ENCODE data around the gene ABCD3. TPM values are rescaled to one million over a fixed set of nuclear protein-coding genes. Genes with fewer than 3 reads are reported as not detected.

ABCD3 gene
- total RNA-seq, 4 donors from 2014 or later, result 21.1 to 48.4 (median 28.0) TPM

GRCh38 chr1:94501426-94501825 is 83.2 kb downstream of the ABCD3 start:
- no peak for TF ChIP-seq CTCF (IDR thresholded peaks at IDR 0.05; ENCODE audit: low read depth)

DNA sequence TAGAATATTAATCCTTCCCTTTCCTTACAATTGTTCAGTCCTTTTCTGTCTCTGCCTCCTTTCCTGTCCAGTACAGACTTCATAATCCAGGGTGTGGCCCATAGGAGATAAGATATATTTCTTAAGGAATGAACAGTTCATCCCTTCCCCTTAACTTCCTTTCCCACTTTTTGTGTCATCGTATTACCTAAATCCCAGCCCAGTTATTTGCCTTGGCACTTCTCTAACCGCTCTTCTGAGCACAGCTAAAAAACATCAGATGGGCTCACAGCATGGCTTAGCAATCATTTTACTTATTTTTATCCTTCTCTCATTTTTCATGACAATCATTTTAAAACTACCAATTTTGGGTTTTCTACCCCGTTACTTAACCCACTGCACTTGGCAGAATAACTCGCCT is 83.7 kb downstream of the ABCD3 start:
- TF ChIP-seq CTCF (IDR thresholded peaks at IDR 0.05; ENCODE audit: low read depth), result no peak

DNA sequence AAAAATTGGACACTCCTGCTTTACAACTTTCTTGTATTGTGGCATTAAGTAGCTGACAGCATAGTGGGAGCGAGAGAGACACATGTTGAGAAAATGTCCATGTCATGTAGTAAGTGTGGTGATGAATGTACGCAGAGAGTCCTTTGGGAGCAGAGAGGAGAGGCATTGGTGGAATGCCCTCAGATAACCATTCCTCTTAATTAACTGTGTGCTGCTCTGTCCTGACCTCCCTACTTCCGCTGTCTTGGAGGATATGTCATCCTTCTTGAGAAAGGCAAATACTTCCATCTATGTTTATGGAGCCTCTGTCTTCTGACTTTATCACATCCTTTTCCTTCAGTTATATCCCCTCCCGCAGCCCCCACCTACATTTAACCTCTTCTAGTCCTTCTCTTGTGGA is 85.0 kb downstream of the ABCD3 start:
- TF ChIP-seq CTCF (IDR thresholded peaks at IDR 0.05; ENCODE audit: low read depth), result no peak

DNA sequence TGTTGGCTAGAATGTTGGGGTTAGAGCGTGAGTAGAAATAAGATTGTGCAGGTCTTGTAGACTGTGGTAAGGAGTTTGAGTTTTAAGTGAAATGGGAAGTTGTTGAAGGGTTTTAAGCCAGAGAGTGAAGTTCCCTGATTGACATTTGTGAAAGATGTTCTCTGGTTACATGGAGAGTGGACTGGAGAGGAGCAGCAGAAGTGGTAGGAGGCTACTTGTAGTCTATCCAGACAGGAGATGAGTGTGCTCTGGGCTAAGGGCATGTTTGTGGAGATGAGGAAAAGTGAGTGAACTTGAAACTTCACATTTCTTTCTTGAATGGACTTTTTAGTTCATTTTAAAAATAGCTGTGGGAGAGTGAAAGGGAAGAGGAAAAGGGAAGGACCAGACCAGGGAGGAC is 86.4 kb downstream of the ABCD3 start:
- no peak for TF ChIP-seq CTCF (IDR thresholded peaks at IDR 0.05; ENCODE audit: low read depth)

DNA sequence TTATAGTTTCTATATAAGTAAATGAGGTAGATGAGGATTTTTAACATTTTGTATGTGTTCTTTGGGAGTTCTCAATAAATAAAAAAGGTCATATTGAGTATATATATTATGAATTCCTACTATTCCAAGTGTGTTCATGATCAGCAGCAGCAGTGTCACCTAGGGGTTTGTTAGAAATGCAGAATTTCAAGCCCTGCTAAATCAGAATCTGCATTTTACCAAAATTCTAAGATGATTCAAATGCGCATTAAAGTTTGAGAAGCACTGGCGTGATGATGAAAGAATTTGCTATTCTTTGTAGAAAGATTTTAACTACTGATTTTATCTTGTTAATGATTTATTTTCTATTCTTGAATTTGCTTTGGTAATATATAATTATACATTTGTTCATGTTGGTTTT is 94.6 kb downstream of the ABCD3 start:
- TF ChIP-seq CTCF (IDR thresholded peaks at IDR 0.05; ENCODE audit: low read depth), result no peak

DNA sequence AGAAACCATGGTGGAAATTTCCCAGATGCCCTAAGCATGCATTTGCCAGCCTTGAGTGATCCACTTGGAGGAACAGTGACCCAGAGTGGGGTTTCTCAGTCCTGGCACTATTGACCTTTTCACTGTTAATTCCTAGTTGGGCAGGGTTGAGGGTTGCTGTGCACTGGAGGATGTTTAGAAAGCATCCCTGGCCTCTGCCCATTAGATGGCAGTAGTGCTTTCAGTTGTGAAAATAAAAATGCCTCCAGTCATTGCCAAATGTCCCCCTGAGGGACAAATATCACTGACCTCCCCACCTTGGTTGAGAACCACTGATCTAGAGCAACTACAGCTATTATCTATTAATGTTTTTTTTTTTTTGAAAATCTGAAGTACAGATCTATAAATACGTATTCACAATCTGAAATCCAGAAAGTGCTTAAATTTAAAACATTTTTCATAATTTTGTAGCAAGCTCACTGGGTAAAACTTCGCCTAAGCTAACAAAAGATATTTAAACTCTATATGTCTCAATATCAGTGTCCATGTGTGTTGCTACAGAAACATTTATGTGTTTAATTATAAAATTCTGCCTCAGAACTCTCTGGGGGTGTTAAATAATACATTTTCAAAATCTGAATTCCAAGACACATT is 96.0 kb downstream of the ABCD3 start:
- TF ChIP-seq CTCF (IDR thresholded peaks at IDR 0.05; ENCODE audit: low read depth), result no peak

GRCh38 chr1:94515296-94515947 is 97.2 kb downstream of the ABCD3 start:
- TF ChIP-seq CTCF (IDR thresholded peaks at IDR 0.05; ENCODE audit: low read depth), result no peak
